OCI-LY3 (cell line): ENCODE results near the gene OR52D1.

Source experiments
- H2AFZ ChIP-seq: fragments of 200-600, 300-600 bp; shearing (Covaris generic); 2 replicates; pipeline ENCODE4 v1.6.0; 2014; ENCODE audit warnings: antibody characterized with exemption, low read depth, low read length
- H3K27ac ChIP-seq: fragments of 200-600, 300-600 bp; sonication (generic); 2 replicates; pipeline ENCODE4 v1.5.1; 2014; ENCODE audit warnings: mild to moderate bottlenecking, low read length, moderate library complexity, mixed read lengths
- H3K27me3 ChIP-seq: fragments of 200-600, 300-600 bp; sonication (generic); 2 replicates; pipeline ENCODE4 v1.6.1; 2014; ENCODE audit warnings: low read depth, low read length, mixed read lengths
- H3K36me3 ChIP-seq: fragments of 200-600, 300-600 bp; sonication (generic); replicated peaks from 2 replicates; pipeline ENCODE3; 2014; ENCODE audit warnings: low read depth, low read length, mixed read lengths
- H3K4me1 ChIP-seq: fragments of 300-600, 200-600 bp; sonication (generic); 2 replicates; pipeline ENCODE4 v1.6.1; 2014; ENCODE audit warnings: low read length, mixed read lengths
- H3K4me2 ChIP-seq: fragments of 200-600, 300-600 bp; sonication (generic); 2 replicates; pipeline ENCODE4 v1.6.1; 2014; ENCODE audit warnings: low read length, mixed read lengths
- H3K4me3 ChIP-seq: fragments of 300-600, 200-600 bp; sonication (generic); 2 replicates; pipeline ENCODE4 v1.5.1; 2014; ENCODE audit warnings: antibody characterized with exemption, mild to moderate bottlenecking, low read length, moderate library complexity
- H3K79me2 ChIP-seq: fragments of 300-600, 200-600 bp; shearing (Covaris generic); 2 replicates; pipeline ENCODE4 v1.6.1; 2014; ENCODE audit warnings: mild to moderate bottlenecking, low read length, mixed read lengths
- H3K9ac ChIP-seq: fragments of 300-600, 200-600 bp; shearing (Covaris generic); 2 replicates; pipeline ENCODE4 v1.6.0; 2014; ENCODE audit warnings: mild to moderate bottlenecking, low read length, moderate library complexity
- H3K9me3 ChIP-seq: fragments of 200-600, 300-600 bp; shearing (Covaris generic); 2 replicates; pipeline ENCODE4 v1.6.1; 2014; ENCODE audit warnings: low read length, mixed read lengths; ENCODE audit not compliant: insufficient read depth
- H4K20me1 ChIP-seq: fragments of 200-600, 300-600 bp; sonication (generic); 2 replicates; pipeline ENCODE4 v1.6.1; 2016; ENCODE audit warnings: low read length, mixed read lengths; ENCODE audit not compliant: insufficient read depth
- CTCF ChIP-seq: fragments of 200-600, 300-600 bp; sonication (generic); IDR thresholded peaks from 2 replicates; pipeline ENCODE4 v1.5.1; 2014; ENCODE audit warnings: antibody characterized with exemption, low read length, low read depth
- EZH2phosphoT487 ChIP-seq: fragments of 200-600 bp; shearing (Covaris generic); IDR thresholded peaks from 2 replicates; pipeline ENCODE4 v1.6.1; 2018; ENCODE audit warnings: antibody characterized with exemption, mixed run types, low read depth

Gene OR52D1

GRCh38 chr11:5504403-5504921, 16.0 kb downstream of the OR52D1 start:
- Histone ChIP-seq H3K4me2 (no peak overlapping the region), H3K79me2 (no peaks in the 10 kb centered on the region), H2AFZ (no peak overlapping the region), H3K4me3 (no peak overlapping the region), H3K4me1 (no peaks in the 10 kb centered on the region), H3K9ac (no peak overlapping the region), H3K36me3 (no peaks in the 10 kb centered on the region), H3K9me3 (no peaks in the 10 kb centered on the region), H4K20me1 (no peaks in the 10 kb centered on the region), H3K27me3 (no peaks in the 10 kb centered on the region), H3K27ac (no peak overlapping the region)
- no peak for TF ChIP-seq CTCF
- TF ChIP-seq EZH2phosphoT487: no peak

DNA sequence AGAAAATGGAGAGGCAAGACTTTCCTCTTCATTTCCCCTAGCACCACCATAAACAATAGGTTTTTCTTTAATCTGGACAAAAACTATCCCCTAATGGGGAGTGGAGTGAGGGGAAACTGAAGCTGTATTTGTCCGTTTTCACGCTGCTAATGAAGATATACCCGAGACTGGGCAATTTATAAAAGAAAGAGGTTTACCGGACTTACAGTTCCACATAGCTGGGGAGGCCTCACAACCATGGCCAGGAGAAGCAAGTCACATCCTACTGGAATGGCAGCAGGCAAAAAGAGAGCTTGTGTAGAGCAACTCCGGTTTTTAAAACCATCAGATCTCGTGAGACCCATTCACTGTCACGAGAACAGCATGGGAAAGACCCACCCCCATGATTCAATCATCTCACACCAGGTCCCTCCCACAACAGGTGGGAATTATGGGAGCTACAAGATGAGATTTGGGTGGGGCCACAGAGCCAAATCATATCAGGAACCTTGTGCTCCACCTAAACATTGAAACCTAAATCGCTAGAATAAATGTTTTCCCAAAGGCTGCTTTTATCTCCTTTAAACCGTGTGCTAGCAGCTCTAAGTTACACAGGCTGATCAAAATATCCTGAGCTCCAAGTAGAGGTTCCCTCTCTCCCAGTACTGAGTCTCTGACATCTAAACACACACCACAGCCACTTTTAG, 17.0 kb downstream of the OR52D1 start:
- no peak overlapping the region for H3K4me2 ChIP-seq
- no peaks in the 10 kb centered on the region for H3K27me3 ChIP-seq
- H3K9ac ChIP-seq: no peak overlapping the region
- H3K4me1 ChIP-seq: no peaks in the 10 kb centered on the region
- H3K4me3 ChIP-seq: no peak overlapping the region
- no peaks in the 10 kb centered on the region for H3K9me3 ChIP-seq
- no peaks in the 10 kb centered on the region for H3K79me2 ChIP-seq
- TF ChIP-seq CTCF (no peak), EZH2phosphoT487 (no peak)
- no peaks in the 10 kb centered on the region for H3K36me3 ChIP-seq
- H2AFZ ChIP-seq: no peak overlapping the region
- H4K20me1 ChIP-seq: no peaks in the 10 kb centered on the region
- no peak overlapping the region for H3K27ac ChIP-seq

- Histone ChIP-seq H2AFZ (no peak overlapping the region), H3K9ac (no peak overlapping the region), H3K27ac (no peak overlapping the region), H3K27me3 (0 out of 2 replicates have a peak, but pooled peaks cover 2% of the 10 kb centered on the region), H3K4me1 (no peaks in the 10 kb centered on the region), H4K20me1 (no peaks in the 10 kb centered on the region), H3K9me3 (no peaks in the 10 kb centered on the region), H3K79me2 (no peaks in the 10 kb centered on the region), H3K4me3 (no peak overlapping the region), H3K36me3 (no peaks in the 10 kb centered on the region), H3K4me2 (no peak overlapping the region)
- TF ChIP-seq EZH2phosphoT487 (no peak), CTCF (no peak)
Measured at GRCh38 chr11:5507177-5507932, 18.9 kb downstream of the OR52D1 start.

DNA sequence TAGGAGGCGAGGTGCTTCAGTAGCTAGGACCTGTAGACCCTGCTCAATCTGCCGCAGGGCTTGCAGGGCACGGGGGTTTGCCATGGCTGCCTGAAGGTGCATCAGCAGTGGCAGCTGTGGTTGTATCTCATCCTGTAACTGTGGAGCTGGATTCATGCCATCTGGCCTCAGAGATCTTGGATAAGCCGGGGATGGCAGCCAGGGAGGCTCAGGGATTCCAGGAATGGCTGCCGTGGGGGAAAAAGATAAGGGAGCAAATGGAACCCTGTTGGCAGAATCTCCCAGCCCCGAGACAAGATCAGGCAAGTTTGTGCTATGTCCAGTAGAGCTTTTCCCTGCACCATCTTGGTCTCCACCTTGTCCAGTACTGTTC, 19.4 kb downstream of the OR52D1 start:
- H4K20me1 ChIP-seq: no peaks in the 10 kb centered on the region
- H3K27ac ChIP-seq: no peak overlapping the region
- H3K4me3 ChIP-seq: no peak overlapping the region
- H3K79me2 ChIP-seq: no peaks in the 10 kb centered on the region
- H2AFZ ChIP-seq: no peak overlapping the region
- H3K27me3 ChIP-seq: 0 out of 2 replicates have a peak, but pooled peaks cover 2% of the 10 kb centered on the region
- H3K9ac ChIP-seq: no peak overlapping the region
- TF ChIP-seq EZH2phosphoT487: no peak
- TF ChIP-seq CTCF: no peak
- no peak overlapping the region for H3K4me2 ChIP-seq
- H3K36me3 ChIP-seq: no peaks in the 10 kb centered on the region
- no peaks in the 10 kb centered on the region for H3K4me1 ChIP-seq
- no peaks in the 10 kb centered on the region for H3K9me3 ChIP-seq
